Brain microvascular endothelial cell (primary cell): ENCODE data around the gene NACC2.

Experiments
- DNase-seq: peaks from one replicate; pipeline ENCODE4 v3.0.0-alpha.2; 2020
- H3K27ac ChIP-seq: fragments of 250-450 bp; sonication (Bioruptor Pico); 2 replicates; pipeline ENCODE4 v1.5.1; 2020; ENCODE audit warnings: mild to moderate bottlenecking, moderate library complexity
- H3K27me3 ChIP-seq: fragments of 250-450 bp; sonication (Bioruptor Pico); replicated peaks from 2 replicates; pipeline ENCODE4 v1.5.1; 2020; ENCODE audit warnings: mild to moderate bottlenecking
- H3K36me3 ChIP-seq: fragments of 250-450 bp; sonication (Bioruptor Pico); replicated peaks from 2 replicates; pipeline ENCODE4 v1.5.1; 2020; ENCODE audit warnings: mild to moderate bottlenecking
- H3K4me3 ChIP-seq: 2 replicates; pipeline ENCODE4 v1.5.1; 2011; ENCODE audit warnings: low read depth, mild to moderate bottlenecking, control low read depth, low read length, moderate library complexity
- in situ Hi-C: cut with HindIII; loops from 2 replicates; pipeline ENCODE4 v1.10.0; 2017; ENCODE audit warnings: low sequenced_read_pairs, low pct_ligation_motif_present
- TF ChIP-seq, protein P1 (sequence below): IDR thresholded peaks from 2 replicates; pipeline ENCODE4 v1.5.1; 2011; ENCODE audit warnings: low read depth, mild to moderate bottlenecking, moderate library complexity, low read length, control low read depth, inconsistent platforms; ENCODE audit errors: missing control alignments

NACC2 gene

DNA sequence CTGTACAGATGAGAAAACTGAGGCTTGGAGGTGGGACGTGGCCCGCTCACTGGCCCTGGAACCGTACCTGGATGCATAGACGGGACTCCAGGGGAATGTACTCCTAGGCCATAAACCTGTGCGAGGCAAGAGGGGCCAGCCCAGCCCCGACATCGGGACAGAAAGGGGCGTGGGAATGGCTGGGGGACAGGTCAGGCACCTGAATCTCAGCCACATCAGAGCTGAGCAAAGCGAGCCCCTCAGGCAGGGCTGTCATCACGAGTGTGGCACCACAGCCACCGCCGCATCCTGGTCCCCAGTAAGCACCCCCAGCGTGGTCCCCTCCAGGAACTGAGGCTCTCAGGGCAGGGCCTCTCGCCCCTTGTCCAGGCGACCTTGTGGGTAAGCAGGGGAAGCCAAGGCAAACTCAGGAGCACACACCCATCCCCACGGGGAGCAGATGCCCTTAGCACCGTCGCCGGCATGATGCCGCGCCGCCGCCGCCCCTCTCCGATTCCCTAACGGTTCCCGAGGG, 16.5 kb downstream of the NACC2 start:
- DNase-seq: no peak
- in situ Hi-C loops: no loop called here
- peaks cover 9% of the 10 kb centered on the region for H3K36me3 ChIP-seq
- TF ChIP-seq, protein P1, sequence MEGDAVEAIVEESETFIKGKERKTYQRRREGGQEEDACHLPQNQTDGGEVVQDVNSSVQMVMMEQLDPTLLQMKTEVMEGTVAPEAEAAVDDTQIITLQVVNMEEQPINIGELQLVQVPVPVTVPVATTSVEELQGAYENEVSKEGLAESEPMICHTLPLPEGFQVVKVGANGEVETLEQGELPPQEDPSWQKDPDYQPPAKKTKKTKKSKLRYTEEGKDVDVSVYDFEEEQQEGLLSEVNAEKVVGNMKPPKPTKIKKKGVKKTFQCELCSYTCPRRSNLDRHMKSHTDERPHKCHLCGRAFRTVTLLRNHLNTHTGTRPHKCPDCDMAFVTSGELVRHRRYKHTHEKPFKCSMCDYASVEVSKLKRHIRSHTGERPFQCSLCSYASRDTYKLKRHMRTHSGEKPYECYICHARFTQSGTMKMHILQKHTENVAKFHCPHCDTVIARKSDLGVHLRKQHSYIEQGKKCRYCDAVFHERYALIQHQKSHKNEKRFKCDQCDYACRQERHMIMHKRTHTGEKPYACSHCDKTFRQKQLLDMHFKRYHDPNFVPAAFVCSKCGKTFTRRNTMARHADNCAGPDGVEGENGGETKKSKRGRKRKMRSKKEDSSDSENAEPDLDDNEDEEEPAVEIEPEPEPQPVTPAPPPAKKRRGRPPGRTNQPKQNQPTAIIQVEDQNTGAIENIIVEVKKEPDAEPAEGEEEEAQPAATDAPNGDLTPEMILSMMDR: no peak
- H3K4me3 ChIP-seq: no peak overlapping the region
- no peaks in the 10 kb centered on the region for H3K27me3 ChIP-seq
- H3K27ac ChIP-seq: no peak overlapping the region

DNA sequence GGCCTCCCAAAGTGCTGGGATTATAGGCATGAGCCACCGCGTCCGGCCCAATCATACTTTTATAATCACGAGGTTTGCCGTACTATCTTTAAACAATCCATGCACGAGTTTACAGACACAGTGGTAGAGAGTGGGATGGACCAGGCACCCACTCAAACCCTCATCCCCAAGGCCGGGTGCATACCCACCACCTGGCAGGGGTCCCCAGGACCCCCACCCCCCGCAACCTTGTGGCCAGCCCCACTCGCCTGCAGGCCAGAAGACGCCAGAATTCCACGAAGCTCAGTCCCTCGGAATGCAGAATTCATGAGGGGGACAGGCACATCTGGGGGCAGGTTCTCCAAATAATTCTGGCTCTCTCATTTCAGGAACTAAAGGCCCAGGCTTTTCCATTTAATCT, 17.1 kb downstream of the NACC2 start:
- DNase-seq: no peak
- TF ChIP-seq, protein P1: no peak
- in situ Hi-C loops: no loop called here
- H3K27me3 ChIP-seq: no peaks in the 10 kb centered on the region
- no peak overlapping the region for H3K4me3 ChIP-seq
- H3K27ac ChIP-seq: no peak overlapping the region
- H3K36me3 ChIP-seq: peaks cover 6% of the 10 kb centered on the region

DNA sequence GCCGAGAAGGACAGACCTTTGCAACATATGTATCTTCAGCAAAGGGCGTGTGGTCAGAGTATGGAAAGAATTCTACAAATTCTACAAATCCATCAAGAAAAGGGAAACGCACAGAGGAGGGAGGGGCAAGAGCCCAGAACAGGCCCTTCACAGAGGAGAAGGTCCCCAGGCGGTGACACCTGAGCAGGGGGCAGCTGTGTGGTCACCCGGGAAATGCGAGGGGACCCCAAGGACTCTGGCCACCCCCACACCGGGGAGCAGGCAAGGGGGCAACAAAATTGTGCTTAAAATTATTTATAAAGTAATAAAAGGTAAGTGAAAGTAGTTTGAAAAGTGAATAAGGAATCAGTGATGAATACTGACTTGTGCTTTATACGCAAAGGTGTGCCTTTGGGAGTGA, 17.6 kb downstream of the NACC2 start:
- Histone ChIP-seq H3K36me3 (peaks cover 6% of the 10 kb centered on the region), H3K27ac (no peak overlapping the region), H3K4me3 (no peak overlapping the region), H3K27me3 (no peaks in the 10 kb centered on the region)
- in situ Hi-C loops: no loop called here
- TF ChIP-seq, protein P1: no peak
- DNase-seq: no peak

DNA sequence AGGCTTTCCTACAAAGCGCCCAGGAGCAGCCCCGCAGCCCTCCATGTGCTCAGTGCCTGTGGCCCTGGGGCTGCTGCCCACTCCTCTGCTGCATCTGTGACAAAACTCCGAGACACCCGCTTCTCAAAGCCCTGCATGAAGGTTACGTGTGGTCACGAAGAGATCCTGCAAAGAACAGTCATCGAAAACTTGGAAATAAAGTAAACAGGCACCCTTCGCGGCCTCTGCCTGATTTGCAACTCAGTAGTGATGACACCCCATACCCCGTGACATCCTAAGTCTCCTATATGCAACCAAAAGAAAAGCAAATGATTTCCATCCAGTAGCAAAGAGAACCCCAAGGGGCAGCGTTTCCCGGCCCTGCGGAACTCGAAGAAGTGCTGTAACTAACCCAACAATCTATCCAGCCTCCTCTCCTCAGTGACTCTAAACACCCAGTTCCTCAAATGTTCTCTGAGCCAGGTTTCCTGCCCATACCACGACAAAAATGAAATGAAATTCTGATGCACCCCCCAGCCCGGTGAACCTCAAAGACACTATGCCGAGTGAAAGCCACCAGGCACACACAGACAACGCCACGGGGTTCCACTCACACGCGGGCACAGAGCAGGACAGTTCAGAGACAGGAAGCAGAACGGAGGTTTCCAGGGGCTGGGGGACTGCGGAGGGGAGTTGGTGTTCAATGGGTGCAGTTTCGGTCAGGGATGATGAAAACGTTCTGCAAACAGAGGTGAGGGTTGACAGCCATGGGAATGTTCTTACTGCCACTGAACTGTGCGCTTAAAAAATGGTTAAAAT, 19.0 kb downstream of the NACC2 start:
- in situ Hi-C loops: no loop called here
- Histone ChIP-seq H3K4me3 (no peak overlapping the region), H3K36me3 (peaks cover 6% of the 10 kb centered on the region), H3K27ac (no peak overlapping the region), H3K27me3 (no peaks in the 10 kb centered on the region)
- no peak for DNase-seq
- TF ChIP-seq, protein P1: no peak

DNA sequence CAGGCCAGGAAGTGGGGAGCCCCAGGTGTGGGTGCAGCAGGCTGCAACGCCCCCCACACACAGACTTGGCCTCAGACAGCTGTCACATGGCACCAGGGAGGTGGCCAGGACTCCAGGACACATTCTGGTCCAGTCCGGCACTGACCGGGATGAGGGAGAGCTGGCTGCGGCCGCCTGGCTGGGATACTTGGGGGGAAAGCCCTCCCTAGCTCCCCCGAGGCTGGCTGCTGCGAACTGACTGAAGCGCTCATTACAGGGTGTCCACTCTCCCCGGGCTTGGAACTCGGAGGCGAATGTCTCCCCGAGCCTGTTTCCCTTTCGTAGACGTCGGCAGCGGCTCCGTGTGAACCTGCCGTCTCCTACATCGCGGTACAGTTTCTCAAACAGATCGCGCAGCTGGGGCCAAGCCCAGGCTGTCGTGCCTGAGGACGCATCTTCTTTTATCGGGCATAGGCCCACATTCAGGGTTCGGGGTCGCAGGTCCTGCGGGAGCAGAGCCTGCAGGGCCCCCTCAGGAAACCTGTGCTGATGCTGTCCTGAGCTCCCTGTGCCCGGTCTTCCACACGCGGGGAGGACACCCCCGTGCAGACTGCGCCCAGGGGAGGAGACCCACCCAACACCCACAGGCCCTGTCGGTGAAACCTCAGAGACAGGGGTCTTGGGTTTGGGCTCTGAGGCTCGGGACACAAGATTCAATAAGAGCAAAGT, 19.8 kb downstream of the NACC2 start:
- Histone ChIP-seq H3K27ac (no peak overlapping the region), H3K4me3 (no peak overlapping the region)

More for the DNA sequence above, 19.8 kb downstream of the NACC2 start:
- in situ Hi-C loops: no loop called here
- Histone ChIP-seq H3K27me3 (no peaks in the 10 kb centered on the region), H3K36me3 (peaks cover 6% of the 10 kb centered on the region)
- DNase-seq: no peak
- TF ChIP-seq, protein P1: no peak
